ENCODE measurements around the gene PRMT2.

PRMT2 gene

GRCh38 chr21:46661642-46662366 lies 26.3 kb downstream of the PRMT2 start:
- no peak for DNase-seq (ENCODE audit: low read depth, low spot score)
- peak overlapping the region; percentile 29 for H3K4me3 ChIP-seq (ENCODE audit: low read depth, low read length)
- no peak for TF ChIP-seq CTCF (IDR thresholded peaks at IDR 0.05; ENCODE audit: insufficient read depth, low read length, missing control alignments)
- CTCF ChIA-PET, result interaction anchor here (0.7 to 1.6 kb wide), 13 partner anchors 8 to 260 kb away, joined by 3 to 10 read pairs (median 4); partner anchors contain the start of gene PRMT2
- POLR2A ChIA-PET, result interaction anchor here (1.0 kb wide), 1 partner anchor 14 kb away, joined by 6 read pairs; no protein-coding TSS in a partner anchor

DNA sequence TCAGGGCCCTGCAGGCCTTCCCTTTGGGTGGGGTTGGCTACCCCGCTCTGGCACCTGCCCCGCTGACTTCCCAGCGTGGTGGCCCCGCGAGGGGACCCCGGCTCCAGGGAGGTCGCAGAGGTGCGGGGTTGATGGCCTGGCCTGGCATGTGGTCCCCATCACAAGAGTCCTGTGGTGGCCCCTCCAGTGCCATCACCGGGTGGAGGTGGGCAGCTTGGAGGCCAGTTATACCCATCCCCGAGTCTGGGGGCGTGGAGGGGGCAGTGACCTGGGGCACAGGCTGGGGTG lies 26.8 kb downstream of the PRMT2 start:
- no peak overlapping the region for H3K4me3 ChIP-seq (ENCODE audit: low read depth, low read length)
- POLR2A ChIA-PET, result interaction anchor here (1.0 kb wide), 1 partner anchor 27 kb away, joined by 3 read pairs; the partner anchor contains the start of gene PRMT2
- CTCF ChIA-PET, result interaction anchor here (1.6 kb wide), 1 partner anchor 10 kb away, joined by 10 read pairs; no protein-coding TSS in a partner anchor
- no peak for TF ChIP-seq CTCF (IDR thresholded peaks at IDR 0.05; ENCODE audit: insufficient read depth, low read length, missing control alignments)
- DNase-seq (ENCODE audit: low read depth, low spot score), result no peak

DNA sequence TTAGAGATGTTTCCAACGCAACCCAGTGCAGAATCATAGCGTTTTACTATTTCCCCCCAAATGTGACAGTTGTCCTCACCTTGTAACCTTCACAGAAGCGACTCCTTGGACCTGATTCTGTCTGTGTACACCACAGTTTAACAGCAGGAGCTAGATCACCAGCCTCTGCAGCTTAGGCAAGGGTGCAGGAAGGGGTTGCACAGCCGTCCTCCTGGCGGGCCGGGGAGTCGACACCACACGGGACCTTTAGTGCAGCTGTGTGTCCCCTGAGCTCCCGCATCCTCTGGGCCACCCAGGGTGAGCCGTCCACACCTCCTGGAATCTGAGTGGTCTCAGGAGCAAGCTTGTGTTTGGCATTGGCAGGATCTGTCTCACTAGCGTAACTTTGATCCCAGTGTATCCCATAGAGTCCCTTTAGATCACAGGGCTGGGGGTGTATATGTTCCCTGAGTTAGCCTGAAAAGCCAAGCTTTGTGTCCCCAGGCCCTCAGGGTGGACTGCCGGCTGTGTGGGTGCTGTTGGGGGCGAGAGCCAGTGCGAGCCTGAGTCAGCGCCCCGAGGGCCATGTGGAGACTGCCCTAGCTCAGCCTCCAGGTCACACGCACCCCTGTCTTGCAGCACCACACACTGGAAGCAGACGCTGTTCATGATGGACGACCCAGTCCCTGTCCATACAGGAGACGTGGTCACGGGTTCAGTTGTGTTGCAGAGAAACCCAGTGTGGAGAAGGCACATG lies 27.5 kb downstream of the PRMT2 start:
- ChIA-PET CTCF (interaction anchor here (0.9 to 1.2 kb wide), 2 partner anchors 16 kb away, joined by 3 read pairs; no protein-coding TSS in a partner anchor), POLR2A (interaction anchor here (1.0 kb wide), 1 partner anchor 28 kb away, joined by 3 read pairs; the partner anchor contains the start of gene PRMT2)
- no peak overlapping the region for H3K4me3 ChIP-seq (ENCODE audit: low read depth, low read length)
- no peak for TF ChIP-seq CTCF (IDR thresholded peaks at IDR 0.05; ENCODE audit: insufficient read depth, low read length, missing control alignments)
- no peak for DNase-seq (ENCODE audit: low read depth, low spot score)

DNA sequence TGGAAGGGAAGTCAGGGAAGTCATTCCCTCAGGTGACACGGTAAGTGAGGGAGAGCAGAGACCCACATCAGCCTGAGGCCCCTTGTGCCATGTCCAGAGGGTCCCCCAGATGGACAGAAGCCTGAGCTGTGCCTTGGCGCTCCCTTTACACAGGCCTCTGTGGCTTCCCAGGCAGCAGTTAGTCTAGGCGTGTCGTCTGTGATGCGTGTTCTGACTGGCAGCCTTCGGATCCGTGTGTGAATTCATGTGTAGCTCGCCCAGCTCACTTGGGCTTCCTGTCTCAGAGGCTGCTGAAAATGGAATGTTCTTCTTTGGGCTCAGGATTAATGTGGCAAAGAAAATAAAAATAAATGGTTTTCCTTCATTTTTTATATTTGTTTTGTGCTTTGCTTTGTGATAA lies 28.3 kb downstream of the PRMT2 start:
- CTCF ChIA-PET, result interaction anchor here (0.9 to 1.2 kb wide), 2 partner anchors 15 to 17 kb away, joined by 3 read pairs; no protein-coding TSS in a partner anchor
- DNase-seq (ENCODE audit: low read depth, low spot score), result no peak
- no peak for TF ChIP-seq CTCF (IDR thresholded peaks at IDR 0.05; ENCODE audit: insufficient read depth, low read length, missing control alignments)
- POLR2A ChIA-PET, result no interaction called here
- H3K4me3 ChIP-seq (ENCODE audit: low read depth, low read length), result no peak overlapping the region

DNA sequence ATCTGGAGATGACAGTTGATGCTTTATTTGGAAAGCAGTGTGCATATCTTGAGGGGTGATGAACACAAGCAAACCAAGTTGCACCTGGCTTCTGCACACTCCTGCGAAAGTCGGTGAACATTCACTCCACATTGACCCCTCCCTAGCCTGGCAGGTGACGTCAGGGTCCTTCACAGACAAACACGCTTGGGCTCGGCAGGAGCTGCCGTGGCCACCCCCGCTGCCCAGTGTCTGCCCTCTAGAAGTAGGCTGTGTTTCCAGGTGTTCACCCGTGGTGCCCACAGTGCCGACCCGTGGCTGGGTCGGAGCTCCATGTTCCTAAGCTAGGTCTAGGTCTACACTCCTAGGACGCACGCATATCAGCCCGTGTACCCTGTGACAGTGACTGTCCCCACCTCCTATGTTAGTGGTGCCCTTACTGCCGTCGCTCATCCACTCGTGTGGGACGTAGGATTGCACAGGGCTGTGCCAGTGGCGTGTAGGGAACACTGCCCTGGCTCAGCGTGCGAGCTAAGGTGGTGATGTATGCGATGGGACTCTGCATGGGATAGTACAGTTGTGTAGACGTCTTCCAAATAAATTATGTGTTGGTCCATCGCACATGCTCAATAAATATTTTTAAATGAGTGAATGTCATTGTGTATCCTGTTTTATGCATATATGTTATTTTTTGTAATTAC lies 29.0 kb downstream of the PRMT2 start:
- POLR2A ChIA-PET, result no interaction called here
- no peak for TF ChIP-seq CTCF (IDR thresholded peaks at IDR 0.05; ENCODE audit: insufficient read depth, low read length, missing control alignments)
- DNase-seq (ENCODE audit: low read depth, low spot score), result no peak
- no peak overlapping the region for H3K4me3 ChIP-seq (ENCODE audit: low read depth, low read length)
- CTCF ChIA-PET, result no interaction called here

GRCh38 chr21:46665566-46665965 lies 30.1 kb downstream of the PRMT2 start:
- DNase-seq (ENCODE audit: low read depth, low spot score), result no peak
- ChIA-PET POLR2A (no interaction called here), CTCF (no interaction called here)
- no peak for TF ChIP-seq CTCF (IDR thresholded peaks at IDR 0.05; ENCODE audit: insufficient read depth, low read length, missing control alignments)
- H3K4me3 ChIP-seq (ENCODE audit: low read depth, low read length), result no peak overlapping the region
